Measurements from ENCODE around the gene DPP6.

DNA sequence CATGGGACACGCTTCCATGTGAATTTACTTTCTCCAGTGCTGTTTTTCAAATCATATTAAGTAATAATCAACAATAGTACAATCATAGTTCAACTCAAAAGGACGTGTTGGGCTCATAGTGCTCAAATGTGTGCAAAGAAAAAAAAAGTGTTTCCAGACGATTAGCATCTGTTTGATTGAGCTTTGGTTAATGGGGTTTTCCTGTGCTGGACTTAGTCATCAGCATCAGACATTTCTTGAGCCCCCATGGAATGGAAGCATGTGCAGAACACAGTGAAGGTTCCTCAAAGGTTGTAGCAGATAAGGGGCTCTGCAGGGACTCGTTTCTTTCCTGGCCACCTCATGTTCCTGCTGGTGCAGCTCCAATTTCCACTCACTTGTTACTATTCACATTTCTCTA lies 716.8 kb downstream of the DPP6 start:
- TF ChIP-seq, protein P1, sequence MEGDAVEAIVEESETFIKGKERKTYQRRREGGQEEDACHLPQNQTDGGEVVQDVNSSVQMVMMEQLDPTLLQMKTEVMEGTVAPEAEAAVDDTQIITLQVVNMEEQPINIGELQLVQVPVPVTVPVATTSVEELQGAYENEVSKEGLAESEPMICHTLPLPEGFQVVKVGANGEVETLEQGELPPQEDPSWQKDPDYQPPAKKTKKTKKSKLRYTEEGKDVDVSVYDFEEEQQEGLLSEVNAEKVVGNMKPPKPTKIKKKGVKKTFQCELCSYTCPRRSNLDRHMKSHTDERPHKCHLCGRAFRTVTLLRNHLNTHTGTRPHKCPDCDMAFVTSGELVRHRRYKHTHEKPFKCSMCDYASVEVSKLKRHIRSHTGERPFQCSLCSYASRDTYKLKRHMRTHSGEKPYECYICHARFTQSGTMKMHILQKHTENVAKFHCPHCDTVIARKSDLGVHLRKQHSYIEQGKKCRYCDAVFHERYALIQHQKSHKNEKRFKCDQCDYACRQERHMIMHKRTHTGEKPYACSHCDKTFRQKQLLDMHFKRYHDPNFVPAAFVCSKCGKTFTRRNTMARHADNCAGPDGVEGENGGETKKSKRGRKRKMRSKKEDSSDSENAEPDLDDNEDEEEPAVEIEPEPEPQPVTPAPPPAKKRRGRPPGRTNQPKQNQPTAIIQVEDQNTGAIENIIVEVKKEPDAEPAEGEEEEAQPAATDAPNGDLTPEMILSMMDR (conservative IDR thresholded peaks at IDR 0.05; ENCODE audit: low read depth, low read length) = no peak
- TF ChIP-seq EZH2 (IDR thresholded peaks at IDR 0.05; ENCODE audit: low read length, unreplicated experiment) = no peak
- no peak for TF ChIP-seq EZH2phosphoT487 (IDR thresholded peaks at IDR 0.05; ENCODE audit: borderline replicate concordance, low read length)
